Measurements from ENCODE around the gene CCDC112.

The CCDC112 gene

DNA sequence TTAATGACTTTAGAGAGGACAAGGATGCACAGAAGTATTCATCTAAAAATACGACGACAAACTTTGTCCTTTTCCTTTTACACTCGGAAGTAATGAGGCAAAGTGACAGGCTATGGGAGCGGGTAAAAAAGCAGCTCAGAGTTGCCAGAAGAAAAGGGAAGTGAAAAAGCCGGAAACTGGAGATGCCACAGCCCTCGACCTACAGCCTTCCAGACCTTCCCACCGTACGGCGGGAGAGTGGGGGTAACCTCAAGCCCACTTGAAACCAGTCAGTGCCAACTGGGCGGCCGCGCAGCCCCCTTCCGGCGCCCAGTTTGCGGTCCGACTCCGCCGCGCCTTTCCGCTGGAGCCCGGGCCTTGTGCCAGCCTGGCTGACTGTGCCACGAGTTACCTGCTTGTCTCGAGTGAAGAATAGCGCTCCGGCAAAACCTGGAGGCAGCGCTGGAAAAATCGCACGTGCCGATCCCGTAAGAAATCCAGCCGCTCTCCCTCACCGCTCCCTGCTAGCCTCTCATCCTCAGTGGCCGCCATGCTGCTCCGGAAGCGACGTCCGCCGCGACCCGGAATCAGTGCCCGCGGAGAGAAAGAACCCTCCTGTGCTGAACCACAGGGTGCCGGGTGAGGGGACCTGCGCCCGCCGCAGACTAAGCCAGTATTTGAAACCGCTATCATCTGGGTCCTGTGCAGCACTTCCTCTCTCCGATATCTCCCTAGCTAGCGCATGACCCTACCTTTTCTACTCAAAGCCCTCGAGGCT is 34.0 kb downstream of the CCDC112 start, which contains the start of gene PGGT1B:
Gene PGGT1B (minus strand): TSS at position 557 of the 757 bp plus-strand sequence. CDS start 26 bp downstream, at position 531.
- DNase-seq (ENCODE audit: low read depth, low spot score): peak; percentile 84

GRCh38 chr5:115262011-115262320 is 34.5 kb downstream of the CCDC112 start:
- peak; percentile 17 for DNase-seq (ENCODE audit: low read depth, low spot score)

GRCh38 chr5:115260248-115260647 is 36.2 kb downstream of the CCDC112 start:
- DNase-seq (ENCODE audit: low read depth, low spot score): no peak

- DNase-seq (ENCODE audit: low read depth, low spot score): no peak
Observed at GRCh38 chr5:115257981-115258380, 38.5 kb downstream of the CCDC112 start.

- peak; percentile 1 for DNase-seq (ENCODE audit: low read depth, low spot score)
Observed at GRCh38 chr5:115249379-115249778, 47.1 kb downstream of the CCDC112 start.

- DNase-seq (ENCODE audit: low read depth, low spot score): peak; percentile 12
Observed at GRCh38 chr5:115246361-115246991, 50.0 kb downstream of the CCDC112 start.

DNA sequence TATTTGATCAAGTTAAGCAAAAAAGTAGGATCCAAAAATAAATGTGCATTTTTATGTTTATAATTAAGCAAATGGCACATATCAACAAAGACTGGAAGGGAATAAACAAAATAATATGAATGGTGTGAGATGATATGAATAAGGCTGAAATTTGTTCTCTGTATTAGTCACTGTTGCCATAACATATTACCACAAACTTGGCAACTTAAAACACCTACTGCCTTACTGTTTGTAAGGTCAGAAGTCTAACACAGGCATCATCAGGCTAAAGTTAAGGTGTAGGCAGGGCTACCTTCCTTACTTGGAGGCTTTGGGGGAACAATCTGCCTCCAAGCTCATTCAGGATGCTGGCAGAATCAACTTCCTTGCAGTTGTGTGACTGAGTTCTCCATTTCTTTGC is 53.0 kb downstream of the CCDC112 start:
- no peak for DNase-seq (ENCODE audit: low read depth, low spot score)

DNA sequence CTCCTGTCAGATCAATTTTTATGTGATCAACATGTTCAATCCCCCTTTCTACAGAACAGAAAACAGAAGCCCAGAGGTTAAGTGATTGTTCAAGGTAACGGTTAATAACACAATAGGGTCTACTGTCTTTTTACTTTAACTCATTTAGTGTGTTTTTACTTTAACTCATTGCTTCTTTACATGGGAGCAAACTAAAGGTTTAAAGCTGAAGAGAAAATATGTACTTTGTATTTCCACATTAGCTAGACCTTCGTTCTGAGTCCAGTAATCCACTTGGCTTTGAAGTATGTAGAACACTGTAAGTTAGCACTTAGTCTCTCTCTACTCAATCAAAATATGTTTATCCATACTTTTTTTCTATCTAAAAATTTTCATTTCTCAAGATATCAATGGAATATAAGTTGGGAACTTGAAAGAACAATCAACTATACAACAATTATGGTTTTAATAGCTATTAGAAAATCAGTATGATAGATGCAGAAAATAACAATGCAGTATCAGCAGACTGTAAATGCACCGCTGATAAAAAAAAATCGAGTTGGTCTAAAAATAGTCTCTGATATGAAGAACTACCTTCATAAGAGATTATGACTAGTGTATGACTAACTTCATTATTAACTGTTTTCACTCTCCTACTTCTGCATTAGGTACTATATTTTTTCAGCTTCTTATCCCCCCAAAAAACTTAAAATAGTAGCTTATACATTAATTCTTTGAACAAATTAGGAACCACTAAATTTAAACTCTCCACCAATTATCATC is 54.4 kb downstream of the CCDC112 start:
- no peak for DNase-seq (ENCODE audit: low read depth, low spot score)

DNA sequence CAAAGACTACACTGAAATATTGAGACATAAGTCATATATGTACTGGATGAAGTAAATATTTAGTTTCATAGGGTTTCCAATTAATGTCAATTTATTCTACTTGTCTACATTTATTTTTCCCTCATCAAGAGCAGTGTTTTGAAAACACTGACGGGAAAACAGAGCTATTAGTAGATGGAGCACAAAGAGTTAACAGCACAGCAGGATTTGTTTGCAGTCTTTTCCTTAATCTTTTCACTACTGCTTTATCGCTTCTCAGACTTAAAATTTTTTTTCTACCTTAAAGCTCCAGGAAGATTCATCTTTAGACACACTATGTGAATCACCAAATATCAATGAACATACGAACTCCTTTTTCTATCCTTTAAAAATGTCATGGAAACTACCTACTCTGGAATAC is 59.4 kb downstream of the CCDC112 start:
- DNase-seq (ENCODE audit: low read depth, low spot score): no peak

DNA sequence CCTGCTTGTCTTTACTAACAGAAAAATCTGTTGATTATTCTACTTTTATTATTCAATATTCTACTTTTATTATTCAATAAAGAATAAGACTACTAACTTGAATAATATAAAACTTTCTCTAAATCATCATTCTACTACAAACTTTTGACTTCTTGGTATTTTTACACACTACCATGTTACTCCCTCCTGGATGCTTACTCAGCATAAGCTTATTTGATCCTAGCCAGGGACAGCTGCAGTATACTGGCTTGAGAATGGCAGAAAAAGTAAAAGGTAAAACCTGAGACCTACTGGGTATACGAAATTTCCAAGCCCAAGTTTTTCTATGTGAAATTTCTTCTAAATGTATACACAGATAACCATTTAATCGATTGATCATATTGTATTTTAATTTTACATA is 59.9 kb downstream of the CCDC112 start:
- no peak for DNase-seq (ENCODE audit: low read depth, low spot score)

DNA sequence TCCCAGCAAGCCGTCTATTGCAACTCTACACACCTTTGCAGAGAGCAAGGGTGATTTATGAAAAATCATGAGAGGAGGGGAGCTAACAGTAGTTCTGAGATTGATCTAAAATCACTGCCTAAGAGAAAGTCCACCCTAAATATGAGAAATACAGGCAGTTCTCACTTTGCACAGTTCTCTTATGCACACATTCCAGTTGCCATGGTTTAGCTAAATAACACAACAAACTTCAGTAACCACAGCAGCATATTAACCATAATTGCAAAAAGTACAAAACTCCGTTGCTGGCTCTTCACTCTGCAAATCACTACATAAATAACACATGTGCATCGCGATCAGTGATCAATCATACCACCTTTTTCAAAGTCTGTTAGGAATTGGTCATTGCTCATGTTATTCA is 64.9 kb downstream of the CCDC112 start:
- DNase-seq (ENCODE audit: low read depth, low spot score): no peak

GRCh38 chr5:115229606-115230005 is 66.8 kb downstream of the CCDC112 start:
- no peak for DNase-seq (ENCODE audit: low read depth, low spot score)

DNA sequence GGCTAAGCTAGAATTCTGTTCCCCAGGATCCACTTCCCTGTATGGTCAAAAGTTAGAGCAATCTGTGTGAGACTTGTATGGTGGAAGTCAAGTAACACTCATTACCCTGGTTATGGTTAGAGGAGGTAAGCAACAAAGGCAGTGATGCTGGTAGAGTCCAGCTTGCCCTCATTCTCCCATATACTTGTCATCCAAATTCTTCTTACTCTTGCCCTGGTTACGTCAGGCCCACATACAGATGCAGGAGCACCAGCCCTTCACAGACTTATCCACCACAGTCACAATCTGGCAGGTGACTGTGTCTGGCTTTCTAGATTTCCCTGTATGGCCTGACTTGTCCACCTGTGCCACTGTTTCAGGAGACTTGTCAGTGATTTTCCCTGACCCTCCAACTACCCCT is 69.2 kb downstream of the CCDC112 start:
- DNase-seq (ENCODE audit: low read depth, low spot score): no peak

All from ELF-1 (cell line).